Coronary artery (tissue), 2 donors: ENCODE measurements around the gene PKD2L2.

Experiments
- DNase-seq: peaks from one replicate; pipeline ENCODE4 v3.0.0-alpha.2; 2017; ENCODE audit warnings: low spot score
- H3K27ac ChIP-seq, 2 donors: fragments of 200-600 bp; sonication (generic); one replicate each; pipeline ENCODE4 v1.5.1; 2016 to 2019
- H3K4me3 ChIP-seq: fragments of 200-600 bp; sonication (generic); 2 replicates; pipeline ENCODE4 v1.5.1; 2016; ENCODE audit warnings: mild to moderate bottlenecking, moderate library complexity
- TF ChIP-seq, protein P1 (sequence below): fragments of 200-600 bp; sonication (generic); IDR thresholded peaks from one replicate; pipeline ENCODE4 v1.5.1; 2019; ENCODE audit warnings: antibody characterized with exemption

PKD2L2 gene

DNA sequence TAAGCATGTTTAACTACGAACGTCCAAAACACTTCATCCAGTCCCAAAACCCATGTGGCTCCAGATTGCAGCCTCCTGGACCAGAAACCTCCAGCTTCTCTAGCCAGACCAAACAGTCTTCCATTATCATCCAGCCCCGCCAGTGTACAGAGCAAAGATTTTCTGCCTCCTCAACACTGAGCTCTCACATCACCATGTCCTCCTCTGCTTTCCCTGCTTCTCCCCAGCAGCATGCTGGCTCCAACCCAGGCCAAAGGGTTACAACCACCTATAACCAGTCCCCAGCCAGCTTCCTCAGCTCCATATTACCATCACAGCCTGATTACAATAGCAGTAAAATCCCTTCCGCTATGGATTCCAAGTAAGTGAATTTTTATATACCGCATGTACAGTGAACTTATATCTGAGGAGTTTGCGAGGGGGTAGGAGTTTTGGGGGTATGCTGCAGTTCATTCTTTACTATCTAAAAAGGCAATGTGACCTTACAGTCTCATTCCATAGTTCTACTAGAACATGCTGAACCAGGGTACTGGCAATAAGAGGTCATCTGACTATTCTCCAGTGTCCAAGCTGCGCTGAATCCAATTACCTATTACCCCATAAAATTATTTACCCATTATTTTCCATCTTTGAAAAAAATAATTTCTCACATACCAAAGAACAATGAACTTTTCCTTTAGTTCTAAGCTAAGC lies 18.5 kb upstream of the PKD2L2 start:
- DNase-seq, result no peak
- Histone ChIP-seq H3K4me3 (no peak overlapping the region), H3K27ac (no peak overlapping the region)
- TF ChIP-seq, protein P1, sequence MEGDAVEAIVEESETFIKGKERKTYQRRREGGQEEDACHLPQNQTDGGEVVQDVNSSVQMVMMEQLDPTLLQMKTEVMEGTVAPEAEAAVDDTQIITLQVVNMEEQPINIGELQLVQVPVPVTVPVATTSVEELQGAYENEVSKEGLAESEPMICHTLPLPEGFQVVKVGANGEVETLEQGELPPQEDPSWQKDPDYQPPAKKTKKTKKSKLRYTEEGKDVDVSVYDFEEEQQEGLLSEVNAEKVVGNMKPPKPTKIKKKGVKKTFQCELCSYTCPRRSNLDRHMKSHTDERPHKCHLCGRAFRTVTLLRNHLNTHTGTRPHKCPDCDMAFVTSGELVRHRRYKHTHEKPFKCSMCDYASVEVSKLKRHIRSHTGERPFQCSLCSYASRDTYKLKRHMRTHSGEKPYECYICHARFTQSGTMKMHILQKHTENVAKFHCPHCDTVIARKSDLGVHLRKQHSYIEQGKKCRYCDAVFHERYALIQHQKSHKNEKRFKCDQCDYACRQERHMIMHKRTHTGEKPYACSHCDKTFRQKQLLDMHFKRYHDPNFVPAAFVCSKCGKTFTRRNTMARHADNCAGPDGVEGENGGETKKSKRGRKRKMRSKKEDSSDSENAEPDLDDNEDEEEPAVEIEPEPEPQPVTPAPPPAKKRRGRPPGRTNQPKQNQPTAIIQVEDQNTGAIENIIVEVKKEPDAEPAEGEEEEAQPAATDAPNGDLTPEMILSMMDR, result no peak

DNA sequence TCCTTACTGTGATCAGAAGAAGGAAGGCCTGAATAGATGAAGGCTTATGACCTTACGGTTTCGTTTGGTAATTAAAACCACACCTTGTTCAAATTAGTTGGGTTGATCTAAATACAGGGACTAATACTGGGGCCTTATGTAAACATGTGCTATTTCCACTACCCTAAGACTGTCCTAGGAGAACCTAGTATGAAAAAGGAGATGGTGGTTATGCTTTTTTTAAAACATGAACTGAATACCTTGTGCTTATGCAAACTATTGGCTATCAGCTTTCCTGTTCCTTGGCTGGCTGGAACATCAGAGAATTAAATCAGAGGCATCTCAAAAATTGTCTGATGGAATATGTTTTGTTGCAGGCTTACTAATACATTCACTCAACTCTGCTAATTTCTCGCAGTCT lies 17.7 kb upstream of the PKD2L2 start:
- DNase-seq, result no peak
- no peak overlapping the region for H3K27ac ChIP-seq
- TF ChIP-seq, protein P1, result no peak
- H3K4me3 ChIP-seq, result no peak overlapping the region

DNA sequence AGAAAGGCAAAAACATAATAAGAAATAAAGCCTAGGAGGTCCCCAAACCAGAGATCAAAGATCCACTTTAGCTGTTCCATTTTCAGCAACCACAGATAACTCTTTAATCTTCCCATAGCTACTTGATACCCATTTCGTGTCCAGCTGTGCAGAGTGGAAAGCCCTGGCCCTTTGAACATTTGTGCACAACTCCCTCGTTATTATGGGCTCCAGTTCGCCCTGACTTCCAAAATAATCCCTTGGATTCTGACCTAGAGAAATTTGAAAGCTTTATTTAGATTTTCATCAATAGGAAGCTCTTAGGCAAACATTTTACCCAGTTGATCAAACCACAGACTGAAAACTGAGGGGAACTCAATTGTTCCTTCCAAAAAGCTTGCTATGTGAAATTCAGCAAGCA lies 16.8 kb upstream of the PKD2L2 start:
- no peak for DNase-seq
- TF ChIP-seq, protein P1, result no peak
- H3K4me3 ChIP-seq, result no peak overlapping the region
- H3K27ac ChIP-seq, result no peak overlapping the region

DNA sequence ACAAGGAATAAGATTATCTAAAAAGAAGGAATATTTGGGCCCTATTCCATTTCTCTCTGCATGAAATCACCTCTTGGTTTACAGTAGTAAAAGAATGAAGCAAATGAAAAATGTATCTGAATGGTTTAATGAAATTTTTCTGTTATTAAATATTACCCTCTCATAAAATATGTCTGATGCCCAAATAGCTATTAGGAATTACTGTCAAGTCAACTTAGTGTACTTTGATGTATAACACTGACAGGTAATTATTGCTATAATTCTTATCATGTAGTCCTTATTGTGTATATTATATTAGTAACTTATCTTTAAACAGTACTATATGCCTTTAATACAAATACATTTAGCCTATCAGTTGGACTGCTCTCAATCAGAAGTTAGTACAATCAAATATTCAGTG lies 13.2 kb upstream of the PKD2L2 start:
- no peak overlapping the region for H3K27ac ChIP-seq
- TF ChIP-seq, protein P1, result no peak

DNA sequence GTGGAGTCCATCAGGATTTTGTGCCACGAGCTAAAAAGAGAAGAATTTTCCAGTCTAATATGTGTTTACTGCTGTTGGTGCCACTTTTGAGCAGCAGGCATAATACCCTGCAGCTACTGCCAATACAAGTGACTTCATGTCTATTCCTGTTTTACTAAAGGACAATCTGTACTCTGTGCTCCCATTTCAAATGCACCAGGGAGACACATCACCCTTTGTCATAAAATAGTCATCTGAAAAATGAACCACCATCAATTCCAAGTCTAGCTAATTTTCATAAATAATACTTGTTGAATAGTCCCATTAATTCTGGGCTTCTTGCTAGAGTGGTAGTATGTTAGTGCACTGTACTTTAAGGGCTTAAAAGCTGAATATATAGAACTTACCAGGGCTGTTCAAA lies 8.9 kb upstream of the PKD2L2 start:
- H3K4me3 ChIP-seq, result no peak overlapping the region
- no peak for DNase-seq
- H3K27ac ChIP-seq, result peak overlapping the region; percentile 62 to 72
- TF ChIP-seq, protein P1, result no peak

More for the DNA sequence above, 13.2 kb upstream of the PKD2L2 start:
- no peak overlapping the region for H3K4me3 ChIP-seq
- DNase-seq, result no peak

DNA sequence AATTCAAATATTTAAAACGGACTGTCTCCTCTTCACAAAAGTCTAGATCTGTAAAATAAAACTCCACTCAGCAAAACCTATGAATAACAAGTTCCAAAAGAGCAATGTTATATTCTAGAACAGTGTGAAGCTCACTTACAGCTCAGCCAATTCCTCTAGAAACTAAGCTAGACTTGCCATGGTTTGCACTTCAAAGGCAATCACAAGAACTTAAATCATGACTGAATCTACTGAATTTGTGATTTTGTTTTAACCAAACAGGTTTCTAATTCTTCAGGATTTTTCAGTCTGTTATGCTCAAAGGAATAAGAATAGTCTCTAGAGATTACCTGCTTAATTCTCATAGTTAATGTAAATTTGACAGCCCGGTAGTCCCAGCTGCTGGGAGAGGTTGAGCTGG lies 1.4 kb upstream of the PKD2L2 start:
- no peak for DNase-seq
- TF ChIP-seq, protein P1, result no peak
- H3K4me3 ChIP-seq, result no peak overlapping the region
- peak overlapping the region in 1 of 2 donors; percentile 24 for H3K27ac ChIP-seq

DNA sequence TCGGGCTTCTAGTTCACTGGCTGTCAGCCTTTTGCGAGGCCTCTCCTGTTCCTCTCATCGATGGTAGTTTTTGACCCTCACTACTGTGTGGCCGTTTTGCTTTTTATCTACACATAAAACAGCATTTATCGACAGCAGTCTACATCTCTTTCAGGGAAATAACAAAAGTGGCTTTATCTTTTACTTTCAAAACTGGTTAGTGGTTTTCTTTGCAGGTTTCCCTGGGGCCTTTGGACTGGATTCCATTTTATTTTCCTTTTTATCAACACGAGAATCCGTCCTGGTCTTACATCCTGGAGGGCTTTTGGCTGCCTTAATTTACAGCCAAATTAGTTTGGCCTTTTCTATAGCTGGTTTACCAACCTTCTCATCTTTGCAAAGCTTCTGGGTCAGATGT lies 793 bp upstream of the PKD2L2 start:
- Histone ChIP-seq H3K4me3 (peak overlapping the region; percentile 74), H3K27ac (peak overlapping the region; percentile 84 to 92)
- no peak for DNase-seq
- TF ChIP-seq, protein P1, result no peak
